Measurements from ENCODE around the gene RIPOR3. TPM values are rescaled to one million over a fixed set of nuclear protein-coding genes. Genes with fewer than 3 reads are reported as not detected.

RIPOR3 gene
- polyA plus RNA-seq, 1 of the 3 experiments (the other 2 are of a cell fraction): 1.2 TPM

GRCh38 chr20:50734730-50735679 is 43.7 kb upstream of the RIPOR3 start (continued):
- TF ChIP-seq REST (IDR thresholded peaks at IDR 0.05; ENCODE audit: low read depth, low read length): no peak

GRCh38 chr20:50733644-50734349 is 42.5 kb upstream of the RIPOR3 start:
- CTCF ChIA-PET: interaction anchor here (4.8 kb wide), 1 partner anchor 16 kb away, joined by 33 read pairs; no protein-coding TSS in a partner anchor
- H3K9me3 ChIP-seq: no peaks in the 10 kb centered on the region
- WGBS (ENCODE audit: low lambda C conversion rate): 70% methylated on average over 1 of the region's 1 CpG
- H3K36me3 ChIP-seq (replicated peaks in 1 of 2; ENCODE audit: control insufficient read depth in 1 of 2, insufficient read depth in 2 of 2, low read length in 1 of 2): peaks cover 0 to 6% of the 10 kb centered on the region in 2 experiments
- H3K4me2 ChIP-seq: no peak overlapping the region
- TF ChIP-seq TCF12 (IDR thresholded peaks at IDR 0.05) (no peak), SIN3A (IDR thresholded peaks at IDR 0.05; ENCODE audit: borderline replicate concordance, low read depth, low read length) (no peak), MAX (IDR thresholded peaks at IDR 0.05; ENCODE audit: low read depth) (no peak), CHD2 (IDR thresholded peaks at IDR 0.05; ENCODE audit: low read length, partially characterized antibody) (no peak), ZBTB33 (IDR thresholded peaks at IDR 0.05; ENCODE audit: borderline replicate concordance, low read depth) (no peak), REST (IDR thresholded peaks at IDR 0.05; ENCODE audit: low read depth, low read length) (no peak), EP300 (IDR thresholded peaks at IDR 0.05; ENCODE audit: borderline replicate concordance in 1 of 2, low read depth in 1 of 2, low read length in 1 of 2) (no peak), FOXJ3 (CRISPR knock-in tag; IDR thresholded peaks at IDR 0.05) (no peak), MXI1 (IDR thresholded peaks at IDR 0.05; ENCODE audit: low read depth, low read length) (no peak), POLR2AphosphoS5 (IDR thresholded peaks at IDR 0.05; ENCODE audit: low read depth, low read length) (no peak), PBX3 (IDR thresholded peaks at IDR 0.05) (no peak), GATA2 (CRISPR knock-in tag; IDR thresholded peaks at IDR 0.05) (no peak), CTCF (IDR thresholded peaks at IDR 0.05) (no peak)
- H3K4me1 ChIP-seq (ENCODE audit: control insufficient read depth in 1 of 2, insufficient read depth in 2 of 2, low read depth in 1 of 2, low read length in 1 of 2): peaks cover 6 to 10% of the 10 kb centered on the region in 2 experiments; a peak in 3 of 4 replicates
- POLR2A ChIA-PET: interaction anchor here (0.6 kb wide), 1 partner anchor 29 kb away, joined by 4 read pairs; no protein-coding TSS in a partner anchor
- H3K9me2 ChIP-seq: no peaks in the 10 kb centered on the region
- H3K27ac ChIP-seq (ENCODE audit: low read depth in 2 of 2, low read length in 1 of 2): no peak overlapping the region
- H3K4me3 ChIP-seq (ENCODE audit: low read depth in 2 of 2, low read length in 1 of 2): no peak overlapping the region
- H2AFZ ChIP-seq (ENCODE audit: low read depth): no peak overlapping the region
- peaks cover 9% of the 10 kb centered on the region for H3F3A ChIP-seq (replicated peaks; ENCODE audit: insufficient read depth)
- H3K9ac ChIP-seq: no peak overlapping the region
- no peaks in the 10 kb centered on the region for H4K20me1 ChIP-seq (ENCODE audit: insufficient read depth)
- no peaks in the 10 kb centered on the region for H3K79me2 ChIP-seq (ENCODE audit: insufficient read depth)
- no peaks in the 10 kb centered on the region for H3K27me3 ChIP-seq (ENCODE audit: insufficient read depth)
- DNase-seq: no peak

All from SK-N-SH (cell line).